HepG2 (cell line): ENCODE measurements around the gene ALDH16A1. TPM values are rescaled to one million over a fixed set of nuclear protein-coding genes. Genes with fewer than 3 reads are reported as not detected.

Source experiments
- AGO2 ChIP-seq: fragments of 200-400 bp; formaldehyde crosslinking; optimal IDR thresholded peaks from 2 replicates; pipeline ENCODE3; 2017; ENCODE audit warnings: mild to moderate bottlenecking, low read depth, low read length, moderate library complexity
- GATA4 ChIP-seq: sonication (generic); IDR thresholded peaks from 2 replicates; pipeline ENCODE4 v1.6.1; 2016; ENCODE audit warnings: antibody characterized with exemption, low read depth, borderline replicate concordance
- HHEX ChIP-seq: IDR thresholded peaks from 2 replicates; pipeline ENCODE4 v1.6.1; 2016; ENCODE audit warnings: control low read depth
- HNRNPUL1 ChIP-seq: fragments of 200-400 bp; formaldehyde crosslinking; IDR thresholded peaks from 2 replicates; pipeline ENCODE4 v1.6.1; 2017; ENCODE audit warnings: low read depth, mild to moderate bottlenecking, low read length, moderate library complexity
- ISL2 ChIP-seq: sonication (generic); formaldehyde crosslinking; IDR thresholded peaks from 2 replicates; pipeline ENCODE4 v1.5.0; 2020; ENCODE audit warnings: missing genetic modification reagents
- PLRG1 ChIP-seq: fragments of 450-650 bp; conservative IDR thresholded peaks from 2 replicates; pipeline ENCODE4 v1.6.1; 2016
- PRPF4 ChIP-seq: fragments of 200-400 bp; formaldehyde crosslinking; IDR thresholded peaks from 2 replicates; pipeline ENCODE4 v1.6.1; 2016; ENCODE audit warnings: low read length, low read depth; ENCODE audit not compliant: poor library complexity, severe bottlenecking
- SATB2 ChIP-seq: sonication (generic); formaldehyde crosslinking; IDR thresholded peaks from 2 replicates; pipeline ENCODE4 v1.5.0; 2020; ENCODE audit warnings: missing genetic modification reagents
- ZNF292 ChIP-seq: sonication (generic); formaldehyde crosslinking; IDR thresholded peaks from 2 replicates; pipeline ENCODE4 v1.8.1; 2022; ENCODE audit warnings: mild to moderate bottlenecking, low read depth, missing genetic modification reagents, borderline replicate concordance
- ZNF496 ChIP-seq: sonication (generic); formaldehyde crosslinking; IDR thresholded peaks from 2 replicates; pipeline ENCODE4 v1.8.1; 2023; ENCODE audit warnings: mild to moderate bottlenecking, moderate library complexity, missing genetic modification reagents; ENCODE audit not compliant: insufficient replicate concordance
- ZNF614 ChIP-seq: IDR thresholded peaks from 2 replicates; pipeline ENCODE4 v1.6.1; 2018; ENCODE audit warnings: missing biosample characterization, missing genetic modification reagents, inconsistent platforms, borderline replicate concordance
- ZSCAN30 ChIP-seq: sonication (generic); formaldehyde crosslinking; IDR thresholded peaks from 2 replicates; pipeline ENCODE4 v1.5.0; 2020; ENCODE audit warnings: mild to moderate bottlenecking, missing genetic modification reagents
- polyA plus RNA-seq, 8 experiments: library from polyadenylated mRNA; depleted of rRNA in 3 of 8; stranded (reverse) in 7 of 8; unstranded in 1 of 8; fragments of >200 nt; fragmentation: Illumina TruSeq in 4 of 8; extraction: Trizol in 4 of 8; gene quantifications; 2 replicates each; pipeline versions ENCODE4 v1.2.1 to v1.2.3, GENCODE V29; 2011 to 2016; ENCODE audit warnings: low read depth in 4 of 8, missing spikeins in 1 of 8, mixed read lengths in 1 of 8; ENCODE audit not compliant: insufficient read depth in 1 of 8
- total RNA-seq, 5 experiments: library from RNA; depleted of rRNA; stranded (reverse); fragments of >200 nt; fragmentation: Illumina TruSeq; extraction: Trizol; gene quantifications; 2 replicates each; pipeline ENCODE4 v1.2.3, GENCODE V29; 2016; ENCODE audit warnings: low read depth in 1 of 5
- TF ChIP-seq, protein P1 (sequence below): sonication (generic); formaldehyde crosslinking; IDR thresholded peaks from 2 replicates; pipeline ENCODE4 v1.4.0; 2020; ENCODE audit warnings: missing genetic modification reagents
- TF ChIP-seq, protein P2 (sequence below): IDR thresholded peaks from 2 replicates; pipeline ENCODE4 v1.6.1; 2018; ENCODE audit warnings: missing genetic modification reagents
- TF ChIP-seq, protein P3 (sequence below): sonication (generic); formaldehyde crosslinking; IDR thresholded peaks from 2 replicates; pipeline ENCODE4 v1.5.0; 2020; ENCODE audit warnings: missing genetic modification reagents
- TF ChIP-seq, protein P4 (sequence below), 2 experiments: sonication (generic) in 1 of 2; formaldehyde crosslinking in 1 of 2; IDR thresholded peaks; 2 replicates each; pipeline versions ENCODE4 v1.5.1 to v1.6.1; 2011 to 2020; ENCODE audit warnings: borderline replicate concordance in 1 of 2, low read depth in 1 of 2, low read length in 1 of 2, mild to moderate bottlenecking in 1 of 2, missing genetic modification reagents in 1 of 2, moderate library complexity in 1 of 2
- TF ChIP-seq, protein P5 (sequence below): sonication (generic); formaldehyde crosslinking; IDR thresholded peaks from 2 replicates; pipeline ENCODE4 v1.5.1; 2020; ENCODE audit warnings: missing genetic modification reagents, mild to moderate bottlenecking, borderline replicate concordance
- TF ChIP-seq, protein P6 (sequence below): IDR thresholded peaks from 2 replicates; pipeline ENCODE4 v1.6.1; 2016; ENCODE audit warnings: control low read depth

The ALDH16A1 gene
- total and polyA plus RNA-seq, 2 of the 13 experiments (the other 11 are each of a cell fraction or from before 2014, with no cell fraction given) = 8.4 to 34.9 TPM

DNA sequence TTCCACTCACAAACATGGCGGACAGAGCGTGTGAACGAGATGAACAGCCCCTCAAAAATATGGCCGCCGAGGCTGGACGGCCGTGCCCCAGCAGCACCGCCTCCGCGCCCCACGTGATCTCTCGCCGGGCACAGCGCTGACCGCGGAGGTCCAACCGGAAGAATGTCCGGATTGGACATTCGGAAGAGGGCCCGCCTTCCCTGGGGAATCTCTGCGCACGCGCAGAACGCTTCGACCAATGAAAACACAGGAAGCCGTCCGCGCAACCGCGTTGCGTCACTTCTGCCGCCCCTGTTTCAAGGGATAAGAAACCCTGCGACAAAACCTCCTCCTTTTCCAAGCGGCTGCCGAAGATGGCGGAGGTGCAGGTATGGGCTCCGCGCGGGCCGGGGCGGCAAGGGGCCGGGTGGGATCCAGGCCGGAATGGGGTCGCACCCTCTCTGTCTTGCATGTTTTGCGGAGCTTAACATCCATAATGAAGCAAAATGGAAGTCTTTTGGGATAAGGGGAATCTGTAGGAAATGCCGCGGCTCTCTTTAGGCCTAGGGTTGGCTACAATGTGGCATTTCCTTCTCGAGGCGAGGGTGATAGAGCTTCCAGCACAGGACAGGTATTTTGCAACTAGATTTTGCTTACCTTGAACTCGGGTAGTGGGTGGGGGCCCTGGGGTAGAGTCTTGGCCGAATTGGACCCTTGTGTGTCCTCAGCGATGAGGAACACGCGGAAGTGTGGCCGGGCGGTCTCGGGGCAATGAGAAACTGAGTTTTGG lies 34.4 kb downstream of the ALDH16A1 start, which contains the start of gene RPL13A (continued):
- TF ChIP-seq PRPF4 (no peak), SATB2 (CRISPR knock-in tag) (peak; percentile 81), GATA4 (peak; percentile 65), AGO2 (peak; percentile 93), ZNF496 (CRISPR knock-in tag) (no peak), ZNF292 (CRISPR knock-in tag) (no peak), ZNF614 (CRISPR knock-in tag) (peak; percentile 58; the same call in 1 of the 2 replicates), HHEX (peak; percentile 60; the same call in 1 of the 2 replicates), PLRG1 (no peak), HNRNPUL1 (no peak), ZSCAN30 (no peak), ISL2 (peak; percentile 78)
- TF ChIP-seq, protein P1, sequence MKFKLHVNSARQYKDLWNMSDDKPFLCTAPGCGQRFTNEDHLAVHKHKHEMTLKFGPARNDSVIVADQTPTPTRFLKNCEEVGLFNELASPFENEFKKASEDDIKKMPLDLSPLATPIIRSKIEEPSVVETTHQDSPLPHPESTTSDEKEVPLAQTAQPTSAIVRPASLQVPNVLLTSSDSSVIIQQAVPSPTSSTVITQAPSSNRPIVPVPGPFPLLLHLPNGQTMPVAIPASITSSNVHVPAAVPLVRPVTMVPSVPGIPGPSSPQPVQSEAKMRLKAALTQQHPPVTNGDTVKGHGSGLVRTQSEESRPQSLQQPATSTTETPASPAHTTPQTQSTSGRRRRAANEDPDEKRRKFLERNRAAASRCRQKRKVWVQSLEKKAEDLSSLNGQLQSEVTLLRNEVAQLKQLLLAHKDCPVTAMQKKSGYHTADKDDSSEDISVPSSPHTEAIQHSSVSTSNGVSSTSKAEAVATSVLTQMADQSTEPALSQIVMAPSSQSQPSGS (CRISPR knock-in tag) = peak; percentile 68
- TF ChIP-seq, protein P2, sequence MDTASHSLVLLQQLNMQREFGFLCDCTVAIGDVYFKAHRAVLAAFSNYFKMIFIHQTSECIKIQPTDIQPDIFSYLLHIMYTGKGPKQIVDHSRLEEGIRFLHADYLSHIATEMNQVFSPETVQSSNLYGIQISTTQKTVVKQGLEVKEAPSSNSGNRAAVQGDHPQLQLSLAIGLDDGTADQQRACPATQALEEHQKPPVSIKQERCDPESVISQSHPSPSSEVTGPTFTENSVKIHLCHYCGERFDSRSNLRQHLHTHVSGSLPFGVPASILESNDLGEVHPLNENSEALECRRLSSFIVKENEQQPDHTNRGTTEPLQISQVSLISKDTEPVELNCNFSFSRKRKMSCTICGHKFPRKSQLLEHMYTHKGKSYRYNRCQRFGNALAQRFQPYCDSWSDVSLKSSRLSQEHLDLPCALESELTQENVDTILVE (CRISPR knock-in tag) = peak; percentile 88
- TF ChIP-seq, protein P3, sequence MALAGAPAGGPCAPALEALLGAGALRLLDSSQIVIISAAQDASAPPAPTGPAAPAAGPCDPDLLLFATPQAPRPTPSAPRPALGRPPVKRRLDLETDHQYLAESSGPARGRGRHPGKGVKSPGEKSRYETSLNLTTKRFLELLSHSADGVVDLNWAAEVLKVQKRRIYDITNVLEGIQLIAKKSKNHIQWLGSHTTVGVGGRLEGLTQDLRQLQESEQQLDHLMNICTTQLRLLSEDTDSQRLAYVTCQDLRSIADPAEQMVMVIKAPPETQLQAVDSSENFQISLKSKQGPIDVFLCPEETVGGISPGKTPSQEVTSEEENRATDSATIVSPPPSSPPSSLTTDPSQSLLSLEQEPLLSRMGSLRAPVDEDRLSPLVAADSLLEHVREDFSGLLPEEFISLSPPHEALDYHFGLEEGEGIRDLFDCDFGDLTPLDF (CRISPR knock-in tag) = peak; percentile 80
- TF ChIP-seq, protein P4, sequence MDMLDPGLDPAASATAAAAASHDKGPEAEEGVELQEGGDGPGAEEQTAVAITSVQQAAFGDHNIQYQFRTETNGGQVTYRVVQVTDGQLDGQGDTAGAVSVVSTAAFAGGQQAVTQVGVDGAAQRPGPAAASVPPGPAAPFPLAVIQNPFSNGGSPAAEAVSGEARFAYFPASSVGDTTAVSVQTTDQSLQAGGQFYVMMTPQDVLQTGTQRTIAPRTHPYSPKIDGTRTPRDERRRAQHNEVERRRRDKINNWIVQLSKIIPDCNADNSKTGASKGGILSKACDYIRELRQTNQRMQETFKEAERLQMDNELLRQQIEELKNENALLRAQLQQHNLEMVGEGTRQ (IDR thresholded peaks at IDR 0.05; ENCODE audit: low read depth, low read length) = peak; percentile 95
- TF ChIP-seq, protein P4 (CRISPR knock-in tag; IDR thresholded peaks at IDR 0.05; ENCODE audit: borderline replicate concordance) = peak; percentile 98; the same call in 1 of the 2 replicates
- TF ChIP-seq, protein P5, sequence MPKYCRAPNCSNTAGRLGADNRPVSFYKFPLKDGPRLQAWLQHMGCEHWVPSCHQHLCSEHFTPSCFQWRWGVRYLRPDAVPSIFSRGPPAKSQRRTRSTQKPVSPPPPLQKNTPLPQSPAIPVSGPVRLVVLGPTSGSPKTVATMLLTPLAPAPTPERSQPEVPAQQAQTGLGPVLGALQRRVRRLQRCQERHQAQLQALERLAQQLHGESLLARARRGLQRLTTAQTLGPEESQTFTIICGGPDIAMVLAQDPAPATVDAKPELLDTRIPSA = no peak
- TF ChIP-seq, protein P6, sequence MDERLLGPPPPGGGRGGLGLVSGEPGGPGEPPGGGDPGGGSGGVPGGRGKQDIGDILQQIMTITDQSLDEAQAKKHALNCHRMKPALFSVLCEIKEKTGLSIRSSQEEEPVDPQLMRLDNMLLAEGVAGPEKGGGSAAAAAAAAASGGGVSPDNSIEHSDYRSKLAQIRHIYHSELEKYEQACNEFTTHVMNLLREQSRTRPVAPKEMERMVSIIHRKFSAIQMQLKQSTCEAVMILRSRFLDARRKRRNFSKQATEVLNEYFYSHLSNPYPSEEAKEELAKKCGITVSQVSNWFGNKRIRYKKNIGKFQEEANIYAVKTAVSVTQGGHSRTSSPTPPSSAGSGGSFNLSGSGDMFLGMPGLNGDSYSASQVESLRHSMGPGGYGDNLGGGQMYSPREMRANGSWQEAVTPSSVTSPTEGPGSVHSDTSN = no peak
